Umbilical cord (tissue), 2 donors: Measurements from ENCODE around the gene ZNF587B. TPM values are rescaled to one million over a fixed set of nuclear protein-coding genes. Genes with fewer than 3 reads are reported as not detected.
"Not testable (repeated sequence)": the region's sequence is repeated elsewhere in the genome, so short reads cannot be mapped to it uniquely, and the experiment has no call there.

Experiments used
- DNase-seq: peaks from one replicate; pipeline ENCODE4 v3.0.0-alpha.2; 2015; ENCODE audit warnings: low spot score
- total RNA-seq: library from RNA; depleted of rRNA; stranded (reverse); fragments of >200 nt; gene quantifications from one replicate; pipeline ENCODE4 v1.2.3, GENCODE V29; 2014; ENCODE audit warnings: low replicate concordance; ENCODE audit not compliant: insufficient read depth

Gene ZNF587B
- 29.1 TPM for total RNA-seq

DNA sequence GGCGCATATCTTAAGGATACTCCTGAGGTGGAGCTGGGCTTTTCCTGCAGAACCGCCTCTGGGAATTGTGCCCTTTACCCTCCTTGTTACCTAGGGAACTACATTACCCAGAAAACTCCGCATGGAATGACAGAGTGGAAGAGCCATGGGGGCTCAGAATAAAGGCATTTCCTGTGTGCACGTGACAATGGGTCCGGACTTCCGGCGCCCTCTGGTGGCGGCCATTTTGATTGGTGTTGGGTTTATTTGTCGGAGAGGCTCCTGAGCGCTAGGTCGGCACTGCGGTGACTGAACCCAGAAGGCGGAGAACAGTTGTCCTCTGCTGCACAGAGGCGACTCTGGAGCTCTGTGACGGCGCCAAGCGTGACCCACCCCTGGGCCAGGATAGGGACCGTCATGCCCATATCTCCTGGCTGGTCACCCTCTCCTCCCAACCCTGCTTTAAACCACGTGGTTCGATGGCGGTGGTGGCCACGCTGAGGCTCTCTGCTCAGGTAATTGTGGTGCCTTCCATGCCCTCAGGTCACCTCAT, at the start of gene ZNF587B:
Gene ZNF587B (plus strand): TSS at position 229 of the 532 bp plus-strand sequence. CDS start 230 bp downstream, at position 459.
- DNase-seq: peak; percentile 83

- no peak for DNase-seq
Measured at GRCh38 chr19:57786286-57786685, 43.8 kb upstream of the ZNF587B start.

- no peak for DNase-seq
Measured at GRCh38 chr19:57786906-57787305, 43.2 kb upstream of the ZNF587B start.

DNA sequence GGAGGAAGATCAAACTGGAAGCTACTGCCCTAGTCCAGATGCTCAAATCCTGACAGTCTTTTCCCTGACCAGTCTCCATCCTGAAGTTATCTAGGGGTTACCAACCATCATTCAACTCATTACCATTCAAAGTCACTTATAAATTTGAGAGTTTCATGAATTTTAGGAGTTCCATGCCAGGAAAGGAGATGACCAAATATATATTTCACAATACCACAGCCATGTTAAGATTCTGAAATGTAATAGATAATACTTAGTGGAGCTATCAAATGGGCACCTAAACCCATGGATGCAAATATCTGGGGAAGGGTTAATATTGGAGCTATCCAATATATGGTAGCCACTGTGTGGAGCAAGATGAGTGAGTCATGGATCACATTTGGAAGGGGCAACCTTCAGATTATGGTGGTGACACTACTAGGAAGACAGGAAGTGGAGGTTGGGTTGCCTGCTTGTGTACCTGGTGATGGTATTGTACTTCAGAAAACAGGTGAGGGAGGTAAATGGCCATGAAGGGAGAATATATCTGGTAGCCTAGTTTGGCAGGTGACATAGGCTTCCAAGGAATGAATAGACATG, 41.9 kb upstream of the ZNF587B start:
- no peak for DNase-seq

DNA sequence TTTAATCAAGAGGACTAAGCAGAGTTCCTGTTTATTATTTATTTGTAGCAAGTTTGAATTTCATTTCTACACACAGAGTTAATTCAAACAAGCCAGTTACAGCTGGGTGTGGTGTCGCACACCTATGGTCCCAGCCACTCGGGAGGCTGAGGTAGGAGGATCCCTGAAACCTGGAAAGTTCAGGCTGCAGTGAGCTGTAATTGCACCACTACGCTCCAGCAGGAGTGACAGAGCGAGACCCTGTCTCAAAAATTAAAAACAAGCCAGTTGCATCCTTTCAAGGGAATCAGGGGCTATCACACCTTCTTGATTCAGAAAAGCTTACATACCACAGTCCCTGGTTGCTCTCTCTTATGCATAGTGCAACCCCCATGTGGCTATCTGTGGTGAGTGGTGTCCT, 40.8 kb upstream of the ZNF587B start:
- no peak for DNase-seq

DNA sequence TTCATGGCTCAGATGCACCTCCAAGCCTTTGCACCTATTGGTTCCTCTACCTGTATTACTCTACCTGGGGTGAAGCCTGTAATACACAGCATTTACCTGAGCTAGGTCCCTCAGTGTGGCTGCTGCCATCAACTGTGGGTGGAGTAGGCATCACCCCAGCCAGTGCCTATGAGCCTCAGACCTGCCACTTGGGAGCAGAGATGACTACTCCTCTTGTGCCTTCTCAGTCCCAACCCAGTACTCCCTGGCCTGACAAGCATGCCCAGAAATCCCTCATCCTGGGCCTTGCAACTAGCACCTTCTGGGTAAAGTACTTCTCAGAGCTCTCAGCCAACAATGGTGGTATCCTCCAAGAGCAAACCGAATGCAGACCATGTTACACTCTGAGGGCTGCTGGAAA, 33.5 kb upstream of the ZNF587B start:
- DNase-seq: not testable (repeated sequence)

- no peak for DNase-seq
Measured at GRCh38 chr19:57800696-57801095, 29.4 kb upstream of the ZNF587B start.

DNA sequence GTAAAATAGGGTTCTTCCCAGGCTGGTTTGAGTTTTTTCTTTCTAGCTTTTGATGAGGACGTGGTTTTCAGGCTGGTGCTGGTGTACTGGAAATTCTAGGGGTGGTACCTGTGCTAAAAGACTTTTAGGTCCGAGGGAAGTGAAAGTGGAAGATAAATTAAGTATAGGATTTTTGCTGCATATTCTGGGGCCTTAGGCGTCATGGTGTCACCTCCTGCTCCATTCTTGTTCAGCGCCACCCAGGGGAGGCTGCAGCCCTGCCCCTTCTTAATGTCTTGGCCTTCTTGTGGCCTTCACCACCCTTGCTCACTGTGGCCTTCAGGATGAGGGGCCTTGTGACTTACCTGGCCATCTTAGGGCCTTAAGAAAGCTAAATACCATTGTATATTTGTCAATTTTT, 27.8 kb upstream of the ZNF587B start:
- no peak for DNase-seq

GRCh38 chr19:57803265-57803593, 26.9 kb upstream of the ZNF587B start:
- peak; percentile 41 for DNase-seq

DNA sequence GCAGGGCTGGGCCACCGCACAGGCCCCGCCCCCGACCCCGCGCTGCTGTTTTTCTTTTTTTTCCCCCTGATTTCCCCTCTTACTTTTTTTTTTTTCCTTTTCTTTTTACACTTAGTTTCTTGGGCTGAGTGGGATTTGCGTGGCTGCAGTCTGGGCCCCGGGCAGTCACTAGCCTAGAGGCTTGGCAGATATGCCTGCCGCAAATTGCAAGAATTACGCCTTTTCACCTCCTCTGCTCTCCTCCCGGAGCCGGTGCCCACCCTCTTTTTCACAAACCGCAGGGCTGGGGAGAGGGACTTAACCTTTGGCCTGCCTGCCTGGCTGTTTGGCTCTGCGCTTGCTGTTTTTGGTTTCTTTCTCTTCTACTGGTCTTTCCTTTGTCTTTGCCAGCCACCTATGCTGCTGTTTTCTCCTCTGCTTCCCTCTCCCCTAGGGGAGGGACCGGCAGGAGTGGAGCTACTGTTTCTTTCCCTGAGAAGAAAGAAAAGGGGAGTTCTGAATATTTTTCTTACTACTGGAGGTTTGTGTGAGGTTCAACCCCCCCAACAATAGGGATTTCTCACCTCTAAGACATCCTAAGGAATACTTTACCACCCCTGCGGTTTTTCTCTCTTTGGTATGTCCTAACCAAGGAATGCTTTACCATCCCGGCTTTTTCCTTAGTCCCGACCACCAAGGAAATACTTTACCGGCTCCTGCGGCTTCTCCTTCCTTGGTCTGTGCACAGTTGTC, 26.3 kb upstream of the ZNF587B start:
- peak; percentile 57 for DNase-seq

DNA sequence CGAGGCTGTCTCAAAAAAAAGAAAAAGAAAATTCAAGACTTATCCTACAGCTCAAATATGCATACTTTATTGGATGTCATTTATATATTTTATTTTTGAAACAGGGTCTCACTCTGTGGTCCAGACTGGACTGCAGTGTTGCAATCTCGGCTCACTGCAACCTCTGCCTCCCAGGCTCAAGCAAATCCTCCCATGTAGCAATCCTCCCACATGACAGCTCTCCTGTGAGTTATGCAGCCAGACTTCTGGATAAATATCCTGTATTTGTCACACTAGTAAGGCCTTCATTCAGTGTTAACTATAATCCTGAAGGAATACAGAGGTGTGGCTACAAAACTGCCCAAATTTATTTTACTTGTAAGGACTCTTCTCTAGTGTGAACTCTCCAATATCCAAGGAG, 22.6 kb upstream of the ZNF587B start:
- no peak for DNase-seq

DNA sequence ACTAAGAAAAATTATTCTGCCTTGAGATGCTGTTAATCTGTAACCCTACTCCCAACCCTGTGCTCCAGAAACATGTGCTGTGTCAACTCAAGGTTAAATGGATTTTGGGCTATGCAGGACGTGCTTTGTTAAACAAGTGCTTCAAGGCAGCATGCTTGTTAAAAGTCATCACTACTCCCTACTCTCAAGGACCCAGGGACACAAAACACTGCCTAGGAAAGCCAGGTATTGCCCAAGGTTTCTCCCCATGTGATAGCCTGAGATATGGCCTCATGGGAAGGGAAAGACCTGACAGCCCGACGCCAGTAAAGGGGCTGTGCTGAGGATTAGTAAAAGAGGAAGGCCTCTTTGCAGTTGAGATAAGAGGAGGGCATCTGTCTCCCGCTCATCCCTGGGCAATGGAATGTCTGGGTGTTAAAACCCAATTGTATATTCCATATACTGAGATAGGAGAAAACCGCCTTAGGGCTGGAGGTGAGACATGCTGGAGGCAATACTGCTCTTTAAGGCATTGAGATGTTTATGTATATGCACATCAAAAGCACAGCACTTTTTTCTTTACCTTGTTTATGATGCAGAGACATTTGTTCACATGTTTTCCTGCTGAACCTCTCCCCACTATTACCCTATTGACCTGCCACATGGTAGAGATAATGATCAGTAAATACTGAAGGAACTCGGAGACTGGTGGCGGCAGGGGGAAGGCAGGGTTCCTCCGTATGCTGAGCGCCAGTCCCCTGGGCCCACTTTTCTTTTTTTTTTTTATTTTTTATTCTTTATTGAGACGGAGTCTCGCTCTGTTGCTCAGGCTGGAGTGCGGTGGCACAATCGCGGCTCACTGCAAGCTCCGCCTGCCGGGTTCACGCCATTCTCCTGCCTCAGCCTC, 19.4 kb upstream of the ZNF587B start:
- DNase-seq: not testable (repeated sequence)

DNA sequence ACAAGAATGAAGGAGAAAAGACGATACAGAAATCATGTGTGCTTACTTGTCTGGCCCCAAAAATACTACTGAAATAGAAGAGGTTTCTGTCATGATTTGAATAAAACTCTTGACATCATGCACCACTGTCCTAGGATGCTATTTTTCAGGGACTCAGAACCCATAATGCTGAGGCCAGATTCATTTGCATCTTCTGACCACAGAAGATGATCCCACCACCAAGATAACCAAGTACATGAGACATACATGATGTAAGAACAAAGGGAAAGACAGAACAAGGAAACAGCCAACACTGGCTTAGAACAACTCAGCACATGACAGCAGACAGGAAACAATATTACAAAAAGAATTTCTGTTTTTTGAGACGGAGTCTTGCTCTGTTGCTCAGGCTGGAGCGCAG, 17.9 kb upstream of the ZNF587B start:
- DNase-seq: no peak

DNA sequence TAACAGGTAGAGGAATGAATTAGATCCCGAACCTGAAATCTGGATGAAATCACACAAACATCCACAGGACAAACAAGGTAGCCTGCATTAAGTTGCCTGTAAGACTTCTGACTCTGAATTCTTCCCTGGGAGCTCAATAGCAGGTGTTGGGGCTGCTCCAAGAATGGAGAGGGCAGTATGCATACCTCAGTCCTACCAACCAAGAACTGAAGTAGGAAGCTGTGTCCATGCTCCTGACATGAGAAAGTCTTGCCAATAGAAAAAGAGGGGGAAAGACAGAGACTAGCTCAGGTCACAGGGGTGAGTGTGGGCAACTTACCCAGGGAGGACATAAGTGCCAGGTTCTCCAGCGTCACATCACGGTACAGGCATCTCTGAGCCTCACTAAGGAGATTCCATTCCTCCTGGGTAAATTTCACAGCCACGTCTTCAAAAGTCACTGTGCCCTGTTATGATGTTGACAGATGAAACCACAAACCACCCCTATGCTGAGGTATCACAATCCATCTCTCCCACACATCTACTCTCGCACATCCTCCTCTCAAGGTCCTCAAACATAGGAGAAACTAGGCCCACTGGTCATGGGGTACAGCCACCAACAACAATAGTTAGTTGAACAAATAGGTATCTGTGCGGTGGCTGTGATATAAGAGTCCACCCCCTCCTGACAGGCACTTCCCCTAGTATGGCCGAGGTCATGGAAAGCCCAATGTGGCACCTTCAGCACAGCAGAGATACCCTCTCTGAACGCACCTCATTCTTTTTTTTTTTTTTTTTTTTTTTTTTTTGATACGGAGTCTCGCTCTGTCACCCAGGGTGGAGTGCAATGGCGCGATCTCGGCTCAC, 16.9 kb upstream of the ZNF587B start:
- not testable (repeated sequence) for DNase-seq

DNA sequence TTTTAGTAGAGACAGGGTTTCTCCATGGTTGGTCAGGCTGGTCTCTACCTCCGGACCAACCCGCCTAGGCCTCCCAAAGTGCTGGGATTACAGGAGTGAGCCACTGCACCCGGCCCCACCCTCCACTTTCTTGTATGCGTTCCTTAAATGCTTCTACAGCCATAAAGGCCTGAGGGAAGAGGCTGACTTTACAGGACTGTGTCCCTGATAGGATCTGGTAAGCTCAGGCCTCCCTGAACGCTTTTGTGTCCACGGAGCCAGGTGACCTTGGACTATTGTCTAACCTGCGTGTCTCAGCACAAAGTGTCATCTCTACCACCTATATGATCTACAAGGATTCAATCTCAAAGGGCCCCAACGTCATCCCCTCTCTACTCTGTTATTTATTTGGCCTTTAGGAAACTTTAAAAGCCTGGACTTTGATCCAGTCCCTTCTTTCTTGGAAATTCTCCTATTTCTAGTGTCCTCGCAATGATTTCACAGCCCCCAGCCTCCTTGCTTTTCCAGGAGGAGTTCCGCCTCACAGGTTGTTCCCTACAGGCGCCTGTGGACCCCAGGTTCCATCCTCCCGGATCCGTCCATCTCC, 16.1 kb upstream of the ZNF587B start:
- no peak for DNase-seq

- peak; percentile 97 for DNase-seq
Measured at GRCh38 chr19:57814505-57815246, 15.4 kb upstream of the ZNF587B start, which contains the start of gene ZNF552. Gene ZNF552, minus strand, starts transcription at chr19:57814913. Its CDS starts 170 bp downstream, at chr19:57814743.

- no peak for DNase-seq
Measured at GRCh38 chr19:57815247-57816075, 14.6 kb upstream of the ZNF587B start.

DNA sequence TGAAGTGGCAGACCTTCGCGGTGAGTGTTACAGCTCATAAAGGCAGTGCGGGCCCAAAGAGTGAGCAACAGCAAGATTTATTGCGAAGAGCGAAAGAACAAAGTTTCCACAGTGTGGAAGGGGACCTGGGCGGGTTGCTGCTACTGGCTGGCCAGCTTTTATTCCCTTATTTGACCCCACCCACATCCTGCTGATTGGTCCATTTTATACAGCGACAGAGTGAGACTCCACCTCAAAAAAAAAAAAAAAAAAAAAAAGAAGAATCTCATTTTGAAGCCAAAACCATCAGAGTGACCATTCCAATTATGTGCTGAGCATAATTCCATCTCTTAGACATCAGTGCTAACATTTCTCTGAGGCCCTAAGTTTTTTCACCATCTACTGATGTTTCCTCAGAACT, 13.4 kb upstream of the ZNF587B start:
- DNase-seq: no peak

GRCh38 chr19:57817976-57818375, 12.1 kb upstream of the ZNF587B start:
- DNase-seq: no peak
